Measurements from ENCODE around the gene STAT2. TPM values are rescaled to one million over a fixed set of nuclear protein-coding genes. Genes with fewer than 3 reads are reported as not detected.
"Not testable (repeated sequence)": the region's sequence is repeated elsewhere in the genome, so short reads cannot be mapped to it uniquely, and the experiment has no call there.

The STAT2 gene
- total RNA-seq, 1 donor from 2014 or later: 257 TPM

DNA sequence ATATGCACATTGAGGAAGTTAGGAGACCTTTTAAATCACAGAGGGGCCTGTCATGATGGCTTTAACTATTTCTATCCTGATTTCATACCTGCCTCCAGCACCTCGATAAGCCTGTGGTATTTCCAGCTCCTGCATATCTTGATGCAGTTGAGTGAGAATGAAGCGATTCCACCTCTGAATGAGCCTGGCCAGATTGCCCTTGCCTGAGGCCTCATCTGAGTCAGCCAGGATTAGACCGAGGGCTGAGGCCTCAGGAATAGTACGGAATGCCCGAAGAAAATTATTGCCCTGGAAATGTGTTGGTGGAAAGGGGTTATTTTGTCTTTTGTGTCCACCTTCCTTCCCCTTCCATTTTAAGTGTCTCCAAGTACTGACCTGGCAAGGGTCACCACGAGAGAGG is 35.7 kb downstream of the STAT2 start:
- Histone ChIP-seq H3K27me3 (ENCODE audit: insufficient read depth, low read length) (no peaks in the 10 kb centered on the region), H3K27ac (ENCODE audit: low read depth, low read length) (no peak overlapping the region), H3K4me1 (ENCODE audit: insufficient read depth, low read length) (no peaks in the 10 kb centered on the region), H3K4me3 (ENCODE audit: insufficient read depth, low read depth, low read length) (no peak overlapping the region), H2AFZ (ENCODE audit: low read depth, low read length) (no peak overlapping the region), H4K20me1 (ENCODE audit: insufficient read depth, low read length) (no peaks in the 10 kb centered on the region), H3K9me3 (ENCODE audit: insufficient read depth, low read depth, low read length) (no peaks in the 10 kb centered on the region), H3K9ac (ENCODE audit: low read length) (no peak overlapping the region), H3K4me2 (ENCODE audit: low read length) (no peak overlapping the region), H3K79me2 (ENCODE audit: insufficient read depth, low read length) (no peaks in the 10 kb centered on the region), H3K36me3 (ENCODE audit: insufficient read depth, low read length) (peaks cover 2% of the 10 kb centered on the region)
- Mint-ChIP-seq H3K4me3 (ENCODE audit: unreplicated experiment) (no peak overlapping the region), H3K4me1 (ENCODE audit: low read depth, unreplicated experiment) (no peaks in the 10 kb centered on the region), H3K27me3 (ENCODE audit: low read depth, unreplicated experiment) (no peaks in the 10 kb centered on the region), H3K27ac (ENCODE audit: unreplicated experiment) (no peak overlapping the region), H3K36me3 (ENCODE audit: low read depth, unreplicated experiment) (peaks cover 20% of the 10 kb centered on the region), H3K9me3 (ENCODE audit: unreplicated experiment) (no peaks in the 10 kb centered on the region)
- TF ChIP-seq, protein P1, sequence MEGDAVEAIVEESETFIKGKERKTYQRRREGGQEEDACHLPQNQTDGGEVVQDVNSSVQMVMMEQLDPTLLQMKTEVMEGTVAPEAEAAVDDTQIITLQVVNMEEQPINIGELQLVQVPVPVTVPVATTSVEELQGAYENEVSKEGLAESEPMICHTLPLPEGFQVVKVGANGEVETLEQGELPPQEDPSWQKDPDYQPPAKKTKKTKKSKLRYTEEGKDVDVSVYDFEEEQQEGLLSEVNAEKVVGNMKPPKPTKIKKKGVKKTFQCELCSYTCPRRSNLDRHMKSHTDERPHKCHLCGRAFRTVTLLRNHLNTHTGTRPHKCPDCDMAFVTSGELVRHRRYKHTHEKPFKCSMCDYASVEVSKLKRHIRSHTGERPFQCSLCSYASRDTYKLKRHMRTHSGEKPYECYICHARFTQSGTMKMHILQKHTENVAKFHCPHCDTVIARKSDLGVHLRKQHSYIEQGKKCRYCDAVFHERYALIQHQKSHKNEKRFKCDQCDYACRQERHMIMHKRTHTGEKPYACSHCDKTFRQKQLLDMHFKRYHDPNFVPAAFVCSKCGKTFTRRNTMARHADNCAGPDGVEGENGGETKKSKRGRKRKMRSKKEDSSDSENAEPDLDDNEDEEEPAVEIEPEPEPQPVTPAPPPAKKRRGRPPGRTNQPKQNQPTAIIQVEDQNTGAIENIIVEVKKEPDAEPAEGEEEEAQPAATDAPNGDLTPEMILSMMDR (IDR thresholded peaks at IDR 0.05; ENCODE audit: insufficient read depth, low read depth, low read length): no peak
- TF ChIP-seq EZH2 (IDR thresholded peaks at IDR 0.05; ENCODE audit: insufficient read depth, low read length): no peak
- no peak for DNase-seq (ENCODE audit: low read depth)
- no peak for FAIRE-seq

DNA sequence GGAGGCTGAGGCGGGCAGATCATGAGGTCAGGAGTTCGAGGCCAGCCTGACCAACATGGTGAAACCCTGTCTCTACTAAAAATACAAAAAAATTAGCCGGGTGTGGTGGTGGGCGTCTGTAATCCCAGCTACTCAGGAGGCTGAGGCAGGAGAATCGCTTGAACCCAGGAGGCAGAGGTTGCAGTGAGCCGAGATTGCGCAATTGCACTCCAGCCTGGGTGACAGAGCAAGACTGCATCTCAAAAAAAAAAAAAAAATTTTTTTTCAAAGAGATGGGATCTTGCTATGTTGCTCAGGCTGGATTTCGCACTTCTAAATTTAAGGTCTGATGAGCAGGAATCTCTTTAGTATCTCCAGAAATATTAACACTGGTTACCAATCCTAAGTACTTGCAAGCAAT is 38.3 kb downstream of the STAT2 start:
- H3K27me3 Mint-ChIP-seq (ENCODE audit: low read depth, unreplicated experiment); H3K4me3 Mint-ChIP-seq (ENCODE audit: unreplicated experiment); H3K27ac ChIP-seq (ENCODE audit: low read depth, low read length); H3K9me3 Mint-ChIP-seq (ENCODE audit: unreplicated experiment); H3K4me3 ChIP-seq (ENCODE audit: insufficient read depth, low read depth, low read length); H3K9me3 ChIP-seq (ENCODE audit: insufficient read depth, low read depth, low read length); H3K27me3 ChIP-seq (ENCODE audit: insufficient read depth, low read length); H3K4me1 ChIP-seq (ENCODE audit: insufficient read depth, low read length); H3K4me2 ChIP-seq (ENCODE audit: low read length); FAIRE-seq; H2AFZ ChIP-seq (ENCODE audit: low read depth, low read length); H3K4me1 Mint-ChIP-seq (ENCODE audit: low read depth, unreplicated experiment); H3K79me2 ChIP-seq (ENCODE audit: insufficient read depth, low read length); H3K36me3 ChIP-seq (ENCODE audit: insufficient read depth, low read length); H4K20me1 ChIP-seq (ENCODE audit: insufficient read depth, low read length); H3K9ac ChIP-seq (ENCODE audit: low read length); DNase-seq (ENCODE audit: low read depth); H3K27ac Mint-ChIP-seq (ENCODE audit: unreplicated experiment): not testable (repeated sequence)
- H3K36me3 Mint-ChIP-seq (ENCODE audit: low read depth, unreplicated experiment): peaks cover 14% of the 10 kb centered on the region

DNA sequence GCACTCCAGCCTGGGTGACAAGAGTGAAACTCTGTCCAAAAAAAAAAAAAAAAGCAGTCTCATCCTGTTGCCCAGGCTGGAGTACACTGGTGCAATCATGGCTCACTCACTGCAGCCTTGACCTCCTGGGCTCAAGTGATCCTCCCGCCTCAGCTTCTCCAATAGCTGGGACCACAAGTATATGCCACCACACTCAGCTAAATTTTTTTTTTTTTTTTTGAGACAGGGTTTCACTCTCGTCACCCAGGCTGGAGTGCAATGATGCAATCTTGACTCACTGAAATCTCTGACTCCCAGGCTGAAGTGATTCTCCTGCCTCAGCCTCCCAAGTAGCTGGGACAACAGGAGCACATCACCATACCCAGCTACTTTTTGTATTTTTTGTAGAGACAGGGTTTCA is 38.9 kb downstream of the STAT2 start:
- no peak overlapping the region for H3K4me3 Mint-ChIP-seq (ENCODE audit: unreplicated experiment)
- H3K9me3 ChIP-seq (ENCODE audit: insufficient read depth, low read depth, low read length): no peaks in the 10 kb centered on the region
- TF ChIP-seq, protein P1 (IDR thresholded peaks at IDR 0.05; ENCODE audit: insufficient read depth, low read depth, low read length): no peak
- no peak for TF ChIP-seq EZH2 (IDR thresholded peaks at IDR 0.05; ENCODE audit: insufficient read depth, low read length)
- no peak overlapping the region for H2AFZ ChIP-seq (ENCODE audit: low read depth, low read length)
- H3K79me2 ChIP-seq (ENCODE audit: insufficient read depth, low read length): no peaks in the 10 kb centered on the region
- no peaks in the 10 kb centered on the region for H3K27me3 Mint-ChIP-seq (ENCODE audit: low read depth, unreplicated experiment)
- peaks cover 2% of the 10 kb centered on the region for H3K36me3 ChIP-seq (ENCODE audit: insufficient read depth, low read length)
- H3K9ac ChIP-seq (ENCODE audit: low read length): no peak overlapping the region
- H3K4me2 ChIP-seq (ENCODE audit: low read length): no peak overlapping the region
- H3K27ac ChIP-seq (ENCODE audit: low read depth, low read length): no peak overlapping the region
- no peaks in the 10 kb centered on the region for H3K9me3 Mint-ChIP-seq (ENCODE audit: unreplicated experiment)
- FAIRE-seq (no peak), DNase-seq (ENCODE audit: low read depth) (no peak)
- peaks cover 12% of the 10 kb centered on the region for H3K36me3 Mint-ChIP-seq (ENCODE audit: low read depth, unreplicated experiment)
- no peak overlapping the region for H3K4me3 ChIP-seq (ENCODE audit: insufficient read depth, low read depth, low read length)
- H4K20me1 ChIP-seq (ENCODE audit: insufficient read depth, low read length): no peaks in the 10 kb centered on the region
- H3K4me1 Mint-ChIP-seq (ENCODE audit: low read depth, unreplicated experiment): no peaks in the 10 kb centered on the region
- no peaks in the 10 kb centered on the region for H3K4me1 ChIP-seq (ENCODE audit: insufficient read depth, low read length)
- no peak overlapping the region for H3K27ac Mint-ChIP-seq (ENCODE audit: unreplicated experiment)
- H3K27me3 ChIP-seq (ENCODE audit: insufficient read depth, low read length): no peaks in the 10 kb centered on the region

Data from astrocyte (in vitro differentiated cells and primary cell).